ENCODE measurements around the gene MDFIC. TPM values are rescaled to one million over a fixed set of nuclear protein-coding genes. Genes with fewer than 3 reads are reported as not detected.

Gene MDFIC
- total and polyA plus RNA-seq, 2 experiments from 2014 or later = 3.0 to 5.2 TPM

DNA sequence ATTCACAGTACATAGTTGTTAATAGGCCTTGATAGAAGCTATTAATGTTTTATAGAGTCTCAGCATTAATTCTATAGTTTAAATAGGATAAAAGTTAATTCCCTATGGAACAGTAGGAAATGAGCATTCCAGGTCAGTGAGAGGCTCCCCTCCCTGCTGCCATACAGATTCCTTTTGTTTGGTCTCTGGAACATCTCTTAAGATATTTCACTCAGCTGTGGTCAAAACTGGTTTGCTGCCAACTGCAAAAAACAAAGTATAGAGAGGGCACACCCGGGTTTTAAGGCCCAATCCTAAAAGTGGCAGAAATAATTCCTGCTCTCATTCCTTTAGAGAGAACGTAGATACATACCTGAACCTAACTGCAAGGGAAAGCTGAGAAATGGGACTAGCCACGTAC, 51.3 kb downstream of the MDFIC start (continued):
- TF ChIP-seq EZH2phosphoT487 (IDR thresholded peaks at IDR 0.05; ENCODE audit: unreplicated experiment) (no peak), STAT1 (IDR thresholded peaks at IDR 0.05; ENCODE audit: unreplicated experiment) (no peak)
- TF ChIP-seq, protein P1, sequence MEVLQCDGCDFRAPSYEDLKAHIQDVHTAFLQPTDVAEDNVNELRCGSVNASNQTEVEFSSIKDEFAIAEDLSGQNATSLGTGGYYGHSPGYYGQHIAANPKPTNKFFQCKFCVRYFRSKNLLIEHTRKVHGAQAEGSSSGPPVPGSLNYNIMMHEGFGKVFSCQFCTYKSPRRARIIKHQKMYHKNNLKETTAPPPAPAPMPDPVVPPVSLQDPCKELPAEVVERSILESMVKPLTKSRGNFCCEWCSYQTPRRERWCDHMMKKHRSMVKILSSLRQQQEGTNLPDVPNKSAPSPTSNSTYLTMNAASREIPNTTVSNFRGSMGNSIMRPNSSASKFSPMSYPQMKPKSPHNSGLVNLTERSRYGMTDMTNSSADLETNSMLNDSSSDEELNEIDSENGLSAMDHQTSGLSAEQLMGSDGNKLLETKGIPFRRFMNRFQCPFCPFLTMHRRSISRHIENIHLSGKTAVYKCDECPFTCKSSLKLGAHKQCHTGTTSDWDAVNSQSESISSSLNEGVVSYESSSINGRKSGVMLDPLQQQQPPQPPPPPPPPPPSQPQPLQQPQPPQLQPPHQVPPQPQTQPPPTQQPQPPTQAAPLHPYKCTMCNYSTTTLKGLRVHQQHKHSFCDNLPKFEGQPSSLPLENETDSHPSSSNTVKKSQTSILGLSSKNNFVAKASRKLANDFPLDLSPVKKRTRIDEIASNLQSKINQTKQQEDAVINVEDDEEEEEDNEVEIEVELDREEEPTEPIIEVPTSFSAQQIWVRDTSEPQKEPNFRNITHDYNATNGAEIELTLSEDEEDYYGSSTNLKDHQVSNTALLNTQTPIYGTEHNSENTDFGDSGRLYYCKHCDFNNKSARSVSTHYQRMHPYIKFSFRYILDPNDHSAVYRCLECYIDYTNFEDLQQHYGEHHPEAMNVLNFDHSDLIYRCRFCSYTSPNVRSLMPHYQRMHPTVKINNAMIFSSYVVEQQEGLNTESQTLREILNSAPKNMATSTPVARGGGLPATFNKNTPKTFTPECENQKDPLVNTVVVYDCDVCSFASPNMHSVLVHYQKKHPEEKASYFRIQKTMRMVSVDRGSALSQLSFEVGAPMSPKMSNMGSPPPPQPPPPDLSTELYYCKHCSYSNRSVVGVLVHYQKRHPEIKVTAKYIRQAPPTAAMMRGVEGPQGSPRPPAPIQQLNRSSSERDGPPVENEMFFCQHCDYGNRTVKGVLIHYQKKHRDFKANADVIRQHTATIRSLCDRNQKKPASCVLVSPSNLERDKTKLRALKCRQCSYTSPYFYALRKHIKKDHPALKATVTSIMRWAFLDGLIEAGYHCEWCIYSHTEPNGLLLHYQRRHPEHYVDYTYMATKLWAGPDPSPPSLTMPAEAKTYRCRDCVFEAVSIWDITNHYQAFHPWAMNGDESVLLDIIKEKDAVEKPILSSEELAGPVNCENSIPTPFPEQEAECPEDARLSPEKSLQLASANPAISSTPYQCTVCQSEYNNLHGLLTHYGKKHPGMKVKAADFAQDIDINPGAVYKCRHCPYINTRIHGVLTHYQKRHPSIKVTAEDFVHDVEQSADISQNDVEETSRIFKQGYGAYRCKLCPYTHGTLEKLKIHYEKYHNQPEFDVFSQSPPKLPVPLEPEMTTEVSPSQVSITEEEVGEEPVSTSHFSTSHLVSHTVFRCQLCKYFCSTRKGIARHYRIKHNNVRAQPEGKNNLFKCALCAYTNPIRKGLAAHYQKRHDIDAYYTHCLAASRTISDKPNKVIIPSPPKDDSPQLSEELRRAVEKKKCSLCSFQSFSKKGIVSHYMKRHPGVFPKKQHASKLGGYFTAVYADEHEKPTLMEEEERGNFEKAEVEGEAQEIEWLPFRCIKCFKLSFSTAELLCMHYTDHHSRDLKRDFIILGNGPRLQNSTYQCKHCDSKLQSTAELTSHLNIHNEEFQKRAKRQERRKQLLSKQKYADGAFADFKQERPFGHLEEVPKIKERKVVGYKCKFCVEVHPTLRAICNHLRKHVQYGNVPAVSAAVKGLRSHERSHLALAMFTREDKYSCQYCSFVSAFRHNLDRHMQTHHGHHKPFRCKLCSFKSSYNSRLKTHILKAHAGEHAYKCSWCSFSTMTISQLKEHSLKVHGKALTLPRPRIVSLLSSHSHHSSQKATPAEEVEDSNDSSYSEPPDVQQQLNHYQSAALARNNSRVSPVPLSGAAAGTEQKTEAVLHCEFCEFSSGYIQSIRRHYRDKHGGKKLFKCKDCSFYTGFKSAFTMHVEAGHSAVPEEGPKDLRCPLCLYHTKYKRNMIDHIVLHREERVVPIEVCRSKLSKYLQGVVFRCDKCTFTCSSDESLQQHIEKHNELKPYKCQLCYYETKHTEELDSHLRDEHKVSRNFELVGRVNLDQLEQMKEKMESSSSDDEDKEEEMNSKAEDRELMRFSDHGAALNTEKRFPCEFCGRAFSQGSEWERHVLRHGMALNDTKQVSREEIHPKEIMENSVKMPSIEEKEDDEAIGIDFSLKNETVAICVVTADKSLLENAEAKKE (CRISPR knock-in tag; IDR thresholded peaks at IDR 0.05) = no peak

DNA sequence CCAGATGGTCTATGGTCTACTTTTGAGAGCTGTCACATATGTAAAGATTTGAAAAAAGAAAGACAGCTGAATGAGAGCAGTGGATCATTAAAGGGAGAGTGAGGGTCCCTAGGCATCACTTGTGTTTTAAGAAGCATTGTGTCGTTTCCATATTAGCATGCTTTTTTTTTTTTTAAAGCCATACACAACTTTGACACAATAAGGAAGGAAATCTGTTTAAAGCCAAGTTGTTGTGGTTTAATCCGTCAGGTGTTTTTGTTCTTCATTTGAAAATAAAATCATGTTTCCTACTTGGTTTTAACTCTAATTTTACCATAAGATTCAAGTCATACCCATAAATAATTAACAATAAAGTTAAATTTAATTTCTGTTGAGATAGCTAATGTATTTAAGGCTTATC, 53.5 kb downstream of the MDFIC start:
- ATAC-seq (no peak), DNase-seq (ENCODE audit: low spot score) (no peak)
- Mint-ChIP-seq H3K27me3 (ENCODE audit: insufficient read depth, low read depth, poor library complexity) (no peaks in the 10 kb centered on the region), H3K36me3 (ENCODE audit: low read depth) (no peaks in the 10 kb centered on the region), H3K4me1 (peaks cover 54% of the 10 kb centered on the region), H3K27ac (no peak overlapping the region), H3K4me3 (no peak overlapping the region), H3K9me3 (no peaks in the 10 kb centered on the region)
- Histone ChIP-seq H2AFZ (no peak overlapping the region), H3K9me2 (ENCODE audit: insufficient read depth) (no peaks in the 10 kb centered on the region), H3K4me2 (no peak overlapping the region), H4K20me1 (replicated peaks; ENCODE audit: insufficient read depth) (no peaks in the 10 kb centered on the region), H3K79me2 (replicated peaks; ENCODE audit: insufficient read depth) (no peaks in the 10 kb centered on the region), H3K27me3 (ENCODE audit: insufficient read depth) (no peaks in the 10 kb centered on the region), H3K27ac (ENCODE audit: low read depth) (no peak overlapping the region), H3K36me3 (ENCODE audit: insufficient read depth) (no peaks in the 10 kb centered on the region), H3K4me3 (no peak overlapping the region), H3F3A (replicated peaks; ENCODE audit: low read depth) (no peaks in the 10 kb centered on the region), H3K4me1 (ENCODE audit: insufficient read depth) (peaks cover 30% of the 10 kb centered on the region)
- TF ChIP-seq EZH2phosphoT487 (IDR thresholded peaks at IDR 0.05; ENCODE audit: unreplicated experiment) (no peak), EZH2 (IDR thresholded peaks at IDR 0.05; ENCODE audit: low read depth, unreplicated experiment) (no peak), POLR2AphosphoS5 (IDR thresholded peaks at IDR 0.05; ENCODE audit: low read depth) (no peak), CREB1 (CRISPR knock-in tag; IDR thresholded peaks at IDR 0.05; ENCODE audit: low read depth) (no peak), ZNF114 (CRISPR knock-in tag; IDR thresholded peaks at IDR 0.05) (no peak), ZNF331 (CRISPR knock-in tag; IDR thresholded peaks at IDR 0.05; ENCODE audit: low read depth) (no peak)
- TF ChIP-seq, protein P2, sequence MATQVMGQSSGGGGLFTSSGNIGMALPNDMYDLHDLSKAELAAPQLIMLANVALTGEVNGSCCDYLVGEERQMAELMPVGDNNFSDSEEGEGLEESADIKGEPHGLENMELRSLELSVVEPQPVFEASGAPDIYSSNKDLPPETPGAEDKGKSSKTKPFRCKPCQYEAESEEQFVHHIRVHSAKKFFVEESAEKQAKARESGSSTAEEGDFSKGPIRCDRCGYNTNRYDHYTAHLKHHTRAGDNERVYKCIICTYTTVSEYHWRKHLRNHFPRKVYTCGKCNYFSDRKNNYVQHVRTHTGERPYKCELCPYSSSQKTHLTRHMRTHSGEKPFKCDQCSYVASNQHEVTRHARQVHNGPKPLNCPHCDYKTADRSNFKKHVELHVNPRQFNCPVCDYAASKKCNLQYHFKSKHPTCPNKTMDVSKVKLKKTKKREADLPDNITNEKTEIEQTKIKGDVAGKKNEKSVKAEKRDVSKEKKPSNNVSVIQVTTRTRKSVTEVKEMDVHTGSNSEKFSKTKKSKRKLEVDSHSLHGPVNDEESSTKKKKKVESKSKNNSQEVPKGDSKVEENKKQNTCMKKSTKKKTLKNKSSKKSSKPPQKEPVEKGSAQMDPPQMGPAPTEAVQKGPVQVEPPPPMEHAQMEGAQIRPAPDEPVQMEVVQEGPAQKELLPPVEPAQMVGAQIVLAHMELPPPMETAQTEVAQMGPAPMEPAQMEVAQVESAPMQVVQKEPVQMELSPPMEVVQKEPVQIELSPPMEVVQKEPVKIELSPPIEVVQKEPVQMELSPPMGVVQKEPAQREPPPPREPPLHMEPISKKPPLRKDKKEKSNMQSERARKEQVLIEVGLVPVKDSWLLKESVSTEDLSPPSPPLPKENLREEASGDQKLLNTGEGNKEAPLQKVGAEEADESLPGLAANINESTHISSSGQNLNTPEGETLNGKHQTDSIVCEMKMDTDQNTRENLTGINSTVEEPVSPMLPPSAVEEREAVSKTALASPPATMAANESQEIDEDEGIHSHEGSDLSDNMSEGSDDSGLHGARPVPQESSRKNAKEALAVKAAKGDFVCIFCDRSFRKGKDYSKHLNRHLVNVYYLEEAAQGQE (IDR thresholded peaks at IDR 0.05; ENCODE audit: unreplicated experiment) = no peak
- TF ChIP-seq, protein P3, sequence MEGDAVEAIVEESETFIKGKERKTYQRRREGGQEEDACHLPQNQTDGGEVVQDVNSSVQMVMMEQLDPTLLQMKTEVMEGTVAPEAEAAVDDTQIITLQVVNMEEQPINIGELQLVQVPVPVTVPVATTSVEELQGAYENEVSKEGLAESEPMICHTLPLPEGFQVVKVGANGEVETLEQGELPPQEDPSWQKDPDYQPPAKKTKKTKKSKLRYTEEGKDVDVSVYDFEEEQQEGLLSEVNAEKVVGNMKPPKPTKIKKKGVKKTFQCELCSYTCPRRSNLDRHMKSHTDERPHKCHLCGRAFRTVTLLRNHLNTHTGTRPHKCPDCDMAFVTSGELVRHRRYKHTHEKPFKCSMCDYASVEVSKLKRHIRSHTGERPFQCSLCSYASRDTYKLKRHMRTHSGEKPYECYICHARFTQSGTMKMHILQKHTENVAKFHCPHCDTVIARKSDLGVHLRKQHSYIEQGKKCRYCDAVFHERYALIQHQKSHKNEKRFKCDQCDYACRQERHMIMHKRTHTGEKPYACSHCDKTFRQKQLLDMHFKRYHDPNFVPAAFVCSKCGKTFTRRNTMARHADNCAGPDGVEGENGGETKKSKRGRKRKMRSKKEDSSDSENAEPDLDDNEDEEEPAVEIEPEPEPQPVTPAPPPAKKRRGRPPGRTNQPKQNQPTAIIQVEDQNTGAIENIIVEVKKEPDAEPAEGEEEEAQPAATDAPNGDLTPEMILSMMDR (conservative IDR thresholded peaks at IDR 0.05; ENCODE audit: low read depth in 2 of 2) = no peak
- TF ChIP-seq, protein P4, sequence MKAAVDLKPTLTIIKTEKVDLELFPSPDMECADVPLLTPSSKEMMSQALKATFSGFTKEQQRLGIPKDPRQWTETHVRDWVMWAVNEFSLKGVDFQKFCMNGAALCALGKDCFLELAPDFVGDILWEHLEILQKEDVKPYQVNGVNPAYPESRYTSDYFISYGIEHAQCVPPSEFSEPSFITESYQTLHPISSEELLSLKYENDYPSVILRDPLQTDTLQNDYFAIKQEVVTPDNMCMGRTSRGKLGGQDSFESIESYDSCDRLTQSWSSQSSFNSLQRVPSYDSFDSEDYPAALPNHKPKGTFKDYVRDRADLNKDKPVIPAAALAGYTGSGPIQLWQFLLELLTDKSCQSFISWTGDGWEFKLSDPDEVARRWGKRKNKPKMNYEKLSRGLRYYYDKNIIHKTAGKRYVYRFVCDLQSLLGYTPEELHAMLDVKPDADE (IDR thresholded peaks at IDR 0.05) = no peak
